GM19452 (cell line): ENCODE results near the gene HCK.

Experiments
- ATAC-seq: cut with Tn5 transposase; IDR thresholded peaks from one replicate; pipeline ENCODE4 v1.9.1; 2021; ENCODE audit not compliant: unreplicated experiment

The HCK gene

GRCh38 chr20:32057656-32058184, 5.7 kb downstream of the HCK start:
- no peak for ATAC-seq

- no peak for ATAC-seq
Measured at GRCh38 chr20:32059189-32059588, 7.1 kb downstream of the HCK start.

DNA sequence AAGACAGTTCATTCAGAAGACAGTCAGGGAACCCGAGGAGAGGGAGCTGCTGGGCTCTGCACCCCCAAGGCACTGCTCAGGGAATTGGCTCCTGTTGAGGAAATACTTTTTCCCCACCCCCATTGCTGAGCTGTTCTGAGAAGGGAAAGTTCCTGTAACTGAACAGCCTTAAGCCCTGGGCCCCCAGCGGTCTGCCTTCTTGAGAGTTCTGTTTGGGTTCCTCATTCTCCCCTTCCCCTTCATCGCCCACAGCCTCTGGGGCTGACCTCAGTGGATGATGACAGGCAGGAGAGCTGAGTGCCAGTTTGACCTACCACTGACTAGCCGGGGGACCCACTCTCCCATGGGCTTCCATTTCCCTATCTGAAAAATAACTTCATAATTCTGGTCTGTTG, 10.7 kb downstream of the HCK start:
- ATAC-seq: no peak

- ATAC-seq: no peak
Measured at GRCh38 chr20:32063695-32064094, 11.7 kb downstream of the HCK start.

GRCh38 chr20:32064667-32065066, 12.6 kb downstream of the HCK start:
- no peak for ATAC-seq

DNA sequence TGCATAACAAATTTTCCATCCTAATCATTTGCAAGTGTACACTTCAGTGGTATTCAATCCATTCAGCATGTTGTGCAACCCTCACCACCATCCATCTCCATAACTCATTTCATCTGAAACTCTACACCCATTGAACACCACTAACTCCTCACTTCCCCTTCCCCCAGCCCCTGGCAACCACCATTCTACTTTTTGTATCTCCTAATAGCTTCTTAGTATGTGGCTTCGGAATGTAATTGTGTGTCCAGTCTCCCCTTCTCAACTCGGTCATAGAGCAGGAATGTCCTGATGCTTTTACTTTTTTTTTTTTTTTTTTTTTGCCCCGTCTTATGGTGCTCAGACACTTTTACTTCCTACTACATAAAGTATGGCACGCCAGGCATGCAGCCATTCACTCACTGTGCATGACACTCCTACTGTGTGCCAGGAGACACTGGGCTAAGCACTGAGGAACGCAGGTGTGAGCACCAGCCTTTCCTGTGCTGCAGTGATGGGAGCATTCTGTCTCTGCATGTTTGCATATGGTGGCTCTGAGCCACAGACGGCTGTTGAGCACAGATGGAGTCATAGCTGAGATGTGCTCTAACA, 15.3 kb downstream of the HCK start:
- ATAC-seq: no peak

DNA sequence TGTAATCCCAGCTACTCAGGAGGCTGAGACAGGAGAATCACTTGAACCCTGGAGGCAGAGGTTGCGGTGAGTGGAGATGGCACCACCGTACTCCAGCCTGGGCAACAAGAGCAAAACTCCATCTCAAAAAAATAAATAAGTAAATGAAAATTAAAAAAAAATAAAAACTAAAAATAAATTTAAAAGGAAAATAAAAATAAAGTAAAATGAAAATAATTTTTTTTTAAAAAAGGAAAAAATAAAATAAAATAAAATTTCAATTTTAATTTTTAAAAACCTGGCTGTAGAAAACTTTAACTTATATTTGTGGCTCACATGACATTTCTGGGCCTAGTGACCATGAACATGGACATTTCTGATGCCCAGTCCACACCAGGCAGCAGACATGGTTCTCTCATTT, 16.1 kb downstream of the HCK start:
- ATAC-seq: no peak

DNA sequence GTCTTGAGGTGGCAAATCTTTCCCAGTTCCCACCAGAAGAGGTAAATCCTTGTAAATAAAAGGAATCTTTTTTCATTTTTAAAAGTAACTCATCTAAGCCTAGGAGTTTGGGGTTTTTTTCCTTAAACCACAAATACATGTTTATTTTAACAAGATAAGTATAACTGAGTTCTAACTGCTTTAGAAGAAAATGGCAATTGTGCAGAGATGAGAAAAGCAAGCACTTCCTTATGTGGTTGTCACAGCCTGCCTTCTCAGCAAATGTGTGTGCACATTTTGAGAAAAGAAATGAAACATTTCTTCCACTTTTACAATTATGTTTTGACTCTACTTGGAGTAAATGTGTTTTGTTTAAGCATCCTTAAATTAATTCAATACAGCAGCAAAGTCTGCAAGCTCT, 17.7 kb downstream of the HCK start:
- no peak for ATAC-seq

- ATAC-seq: no peak
Measured at GRCh38 chr20:32070282-32070681, 18.2 kb downstream of the HCK start.

- no peak for ATAC-seq
Measured at GRCh38 chr20:32070690-32071213, 18.7 kb downstream of the HCK start.

DNA sequence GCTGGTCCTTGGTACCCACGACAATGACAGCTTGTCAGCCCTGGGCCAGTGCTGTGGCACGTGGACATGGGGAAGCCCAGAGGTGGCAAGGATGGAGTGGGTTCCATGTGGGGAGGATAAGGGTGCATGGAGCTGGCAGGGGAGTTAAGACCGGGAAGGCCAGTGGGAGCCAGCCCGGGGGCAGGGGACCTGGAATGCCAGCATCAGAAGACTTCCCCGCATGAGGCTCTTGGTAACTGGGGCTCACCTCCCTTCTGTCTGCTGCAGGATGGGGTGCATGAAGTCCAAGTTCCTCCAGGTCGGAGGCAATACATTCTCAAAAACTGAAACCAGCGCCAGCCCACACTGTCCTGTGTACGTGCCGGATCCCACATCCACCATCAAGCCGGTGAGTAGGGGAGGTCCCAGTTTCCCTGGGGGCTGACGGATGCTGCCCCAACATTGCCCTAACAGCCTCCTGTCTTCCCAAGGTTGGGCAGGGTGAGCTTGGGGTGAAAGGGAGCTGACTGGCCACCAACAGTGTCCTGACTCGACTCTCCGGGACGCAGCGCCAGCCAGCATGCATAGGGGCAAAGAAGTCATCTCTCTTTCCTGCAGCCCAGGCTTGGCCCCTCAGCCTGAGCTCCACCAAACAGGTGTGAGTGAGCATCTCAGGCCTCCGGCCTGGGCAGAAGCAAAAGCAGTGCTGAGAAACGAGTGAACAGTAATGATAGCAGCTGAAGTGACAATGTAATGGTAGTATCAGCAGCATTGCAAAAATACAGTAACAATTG, 19.5 kb downstream of the HCK start:
- ATAC-seq: no peak

GRCh38 chr20:32072168-32072750, 20.2 kb downstream of the HCK start:
- ATAC-seq: no peak

GRCh38 chr20:32075534-32075933, 23.5 kb downstream of the HCK start:
- no peak for ATAC-seq

GRCh38 chr20:32077190-32077589, 25.1 kb downstream of the HCK start:
- ATAC-seq: no peak

- no peak for ATAC-seq
Measured at GRCh38 chr20:32078322-32078721, 26.3 kb downstream of the HCK start.

GRCh38 chr20:32078791-32079190, 26.7 kb downstream of the HCK start:
- no peak for ATAC-seq

DNA sequence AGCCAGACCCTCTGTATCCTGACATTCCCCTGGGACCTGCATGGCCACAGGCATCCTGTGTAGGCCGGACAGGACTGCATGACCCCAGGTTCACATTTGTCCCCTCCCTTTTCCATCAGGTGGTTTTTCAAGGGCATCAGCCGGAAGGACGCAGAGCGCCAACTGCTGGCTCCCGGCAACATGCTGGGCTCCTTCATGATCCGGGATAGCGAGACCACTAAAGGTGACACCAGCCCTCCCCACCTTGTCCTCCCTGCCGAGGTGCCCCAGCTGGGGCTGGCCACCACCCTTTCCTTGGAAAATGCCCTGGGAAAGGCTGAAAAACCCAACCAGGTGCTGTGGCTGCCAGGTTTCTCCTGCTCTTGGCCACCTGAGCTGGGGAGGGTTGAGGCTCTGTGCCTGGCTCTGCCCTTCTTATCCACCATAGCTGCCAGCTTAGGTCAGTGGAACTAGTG, 27.6 kb downstream of the HCK start:
- ATAC-seq: no peak

DNA sequence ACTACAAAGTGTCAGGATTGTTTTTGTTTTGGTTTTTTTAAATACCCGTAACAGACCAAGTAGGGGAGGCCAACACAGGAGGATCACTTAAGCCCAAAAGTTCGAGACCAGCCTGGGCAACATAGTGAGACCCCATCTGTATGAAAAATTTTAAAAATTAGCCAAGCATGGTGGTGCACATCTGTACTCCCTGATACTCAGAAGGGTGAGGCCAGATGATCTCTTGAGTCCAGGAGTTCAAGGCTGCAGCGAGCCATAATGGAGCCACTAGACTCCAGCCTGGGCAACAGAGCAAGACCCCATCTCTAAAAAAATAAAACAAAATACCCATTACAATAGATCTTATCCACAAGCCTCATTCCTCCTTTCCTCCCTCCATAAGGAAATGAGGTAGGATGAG, 28.7 kb downstream of the HCK start:
- ATAC-seq: no peak

DNA sequence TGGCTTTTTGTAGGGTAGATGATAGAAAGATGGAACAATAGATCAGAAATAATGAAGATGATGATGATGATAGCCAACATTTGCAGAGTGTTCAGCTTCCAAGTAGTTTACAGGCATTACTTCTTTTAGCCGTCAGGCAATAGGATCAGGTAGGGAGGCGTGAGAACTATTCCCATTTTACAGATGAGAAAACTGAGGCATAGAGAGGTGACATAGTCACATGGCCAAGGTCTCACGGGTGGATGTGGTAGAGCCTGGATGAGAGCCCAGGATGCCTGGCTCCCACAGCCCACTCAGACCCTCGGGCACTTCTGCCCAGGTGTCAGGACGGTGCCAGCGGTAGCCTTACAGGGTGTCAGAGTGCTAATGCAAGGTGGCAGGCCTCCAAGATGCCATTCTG, 31.4 kb downstream of the HCK start:
- no peak for ATAC-seq

DNA sequence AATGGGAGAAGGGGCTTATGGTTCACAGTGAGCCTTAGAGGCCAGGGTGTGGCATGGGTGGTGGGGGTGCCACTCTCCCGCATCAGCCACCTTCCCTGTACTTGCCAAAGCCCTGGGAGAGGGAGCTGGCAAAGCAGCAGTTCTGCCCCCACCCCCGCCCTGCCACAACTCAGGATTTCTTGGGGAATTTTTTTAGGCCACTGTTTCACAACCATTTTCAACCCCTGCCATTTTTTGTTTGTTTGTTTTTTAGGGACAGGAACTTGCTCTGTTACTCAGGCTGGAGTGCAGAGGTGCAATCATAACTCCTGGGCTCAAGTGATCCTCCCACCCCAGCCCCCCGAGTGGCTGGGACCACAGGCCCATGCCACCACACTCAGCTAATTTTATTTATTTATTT, 35.0 kb downstream of the HCK start:
- ATAC-seq: no peak

GRCh38 chr20:32088759-32089158, 36.7 kb downstream of the HCK start:
- ATAC-seq: no peak
